Mesenchymal stem cell (in vitro differentiated cells and primary cell): ENCODE data around the gene PHACTR2.

Source experiments
- DNase-seq: peaks from one replicate; pipeline ENCODE4 v3.0.0-alpha.2; 2013
- H2AFZ ChIP-seq: one replicate; pipeline ENCODE4 v1.6.1; 2013; ENCODE audit warnings: low read depth, mild to moderate bottlenecking, control low read depth, inconsistent platforms, low read length, moderate library complexity
- H2AK5ac ChIP-seq: 2 replicates; pipeline ENCODE4 v1.6.1; 2013; ENCODE audit warnings: low read length, moderate library complexity, mild to moderate bottlenecking, inconsistent platforms; ENCODE audit not compliant: severe bottlenecking
- H2BK120ac ChIP-seq: one replicate; pipeline ENCODE4 v1.6.1; 2013; ENCODE audit warnings: low read depth, mild to moderate bottlenecking, inconsistent platforms, low read length, moderate library complexity
- H2BK12ac ChIP-seq, 2 experiments: one replicate each; pipeline ENCODE4 v1.6.1; 2013; ENCODE audit warnings: inconsistent platforms in 2 of 2, low read length in 2 of 2, mild to moderate bottlenecking in 2 of 2, moderate library complexity in 2 of 2, control low read depth in 1 of 2
- H2BK15ac ChIP-seq: one replicate; pipeline ENCODE4 v1.6.1; 2013; ENCODE audit warnings: mild to moderate bottlenecking, low read depth, inconsistent platforms; ENCODE audit not compliant: poor library complexity, severe bottlenecking
- H2BK5ac ChIP-seq: 2 replicates; pipeline ENCODE4 v1.6.1; 2013; ENCODE audit warnings: low read depth, mild to moderate bottlenecking, low read length, control low read depth, inconsistent platforms; ENCODE audit not compliant: poor library complexity, severe bottlenecking
- H3K14ac ChIP-seq, 2 experiments: one replicate each; pipeline ENCODE4 v1.6.1; 2013; ENCODE audit warnings: inconsistent platforms in 2 of 2, low read length in 2 of 2, control low read depth in 1 of 2, mild to moderate bottlenecking in 1 of 2, moderate library complexity in 1 of 2
- H3K18ac ChIP-seq, 2 experiments: one replicate each; pipeline ENCODE4 v1.6.1; 2013; ENCODE audit warnings: inconsistent platforms in 2 of 2, low read length in 2 of 2, control low read depth in 1 of 2, low read depth in 1 of 2, mild to moderate bottlenecking in 1 of 2
- H3K23ac ChIP-seq, 2 experiments: one replicate each; pipeline ENCODE4 v1.6.1; 2013; ENCODE audit warnings: inconsistent platforms in 2 of 2, low read length in 2 of 2, mild to moderate bottlenecking in 2 of 2, moderate library complexity in 2 of 2, control low read depth in 1 of 2
- H3K27ac ChIP-seq: 2 replicates; pipeline ENCODE4 v1.5.1; 2013; ENCODE audit warnings: mild to moderate bottlenecking, moderate library complexity, low read length, control low read depth, inconsistent platforms; ENCODE audit not compliant: poor library complexity, severe bottlenecking
- H3K27me3 ChIP-seq, 2 experiments: 2 replicates each; pipeline versions ENCODE4 v1.6.1 to v1.7.0; 2013; ENCODE audit warnings: low read length in 2 of 2, mild to moderate bottlenecking in 2 of 2, moderate library complexity in 2 of 2, control low read depth in 1 of 2, inconsistent platforms in 1 of 2; ENCODE audit not compliant: control insufficient read depth in 1 of 2, insufficient read depth in 1 of 2
- H3K36me3 ChIP-seq, 2 experiments: 2 replicates each; pipeline versions ENCODE4 v1.6.1 to v1.7.0; 2013; ENCODE audit warnings: low read length in 2 of 2, control low read depth in 1 of 2, inconsistent platforms in 1 of 2, low read depth in 1 of 2, mild to moderate bottlenecking in 1 of 2; ENCODE audit not compliant: insufficient read depth in 2 of 2, control insufficient read depth in 1 of 2
- H3K4ac ChIP-seq, 2 experiments: one replicate each; pipeline ENCODE4 v1.6.1; 2013; ENCODE audit warnings: inconsistent platforms in 2 of 2, low read length in 2 of 2, mild to moderate bottlenecking in 2 of 2, moderate library complexity in 2 of 2, control low read depth in 1 of 2, low read depth in 1 of 2
- H3K4me1 ChIP-seq: 2 replicates; pipeline ENCODE4 v1.6.1; 2013; ENCODE audit warnings: low read depth, low read length, control low read depth; ENCODE audit not compliant: control insufficient read depth, insufficient read depth
- H3K4me2 ChIP-seq: 2 replicates; pipeline ENCODE4 v1.6.1; 2013; ENCODE audit warnings: low read length, mild to moderate bottlenecking, inconsistent platforms; ENCODE audit not compliant: poor library complexity, severe bottlenecking
- H3K4me3 ChIP-seq, 2 experiments: 2 replicates each; pipeline versions ENCODE4 v1.5.1 to v1.7.0; 2013; ENCODE audit warnings: low read length in 2 of 2, mild to moderate bottlenecking in 2 of 2, control low read depth in 1 of 2, low read depth in 1 of 2; ENCODE audit not compliant: insufficient read depth in 1 of 2
- H3K79me1 ChIP-seq: replicated peaks from 2 replicates; pipeline ENCODE4 v1.6.1; 2013; ENCODE audit warnings: mild to moderate bottlenecking, control low read depth, low read length, inconsistent platforms; ENCODE audit not compliant: poor library complexity, severe bottlenecking
- H3K9ac ChIP-seq: 2 replicates; pipeline ENCODE4 v1.7.0; 2013; ENCODE audit warnings: mild to moderate bottlenecking, low read length, moderate library complexity
- H3K9me3 ChIP-seq: 2 replicates; pipeline ENCODE4 v1.7.0; 2013; ENCODE audit warnings: mild to moderate bottlenecking, low read length; ENCODE audit not compliant: control insufficient read depth
- H4K8ac ChIP-seq: one replicate; pipeline ENCODE4 v1.6.1; 2013; ENCODE audit warnings: inconsistent platforms, mild to moderate bottlenecking, low read length, moderate library complexity
- H4K91ac ChIP-seq: one replicate; pipeline ENCODE4 v1.6.1; 2013; ENCODE audit warnings: mild to moderate bottlenecking, low read length, inconsistent platforms
- WGBS: methylation state at CpG from one replicate; pipeline ENCODE4 v1.1.7; 2013; ENCODE audit warnings: mixed read lengths; 5-methylcytosine and 5-hydroxymethylcytosine counted together

Gene PHACTR2

GRCh38 chr6:143828572-143828971 is 150.8 kb downstream of the PHACTR2 start:
- DNase-seq, result no peak
- no peak overlapping the region for H2BK120ac ChIP-seq

GRCh38 chr6:143836150-143836549 is 158.4 kb downstream of the PHACTR2 start:
- 100% methylated on average over 1 of the region's 2 CpGs for WGBS

More at GRCh38 chr6:143828572-143828971, 150.8 kb downstream of the PHACTR2 start:
- Histone ChIP-seq H4K91ac (no peak overlapping the region), H3K36me3 (peaks cover 0 to 35% of the 10 kb centered on the region in 2 experiments), H3K4ac (no peak overlapping the region), H3K14ac (no peak overlapping the region), H3K18ac (no peak overlapping the region), H3K27me3 (no peaks in the 10 kb centered on the region), H3K9ac (no peak overlapping the region), H3K27ac (no peak overlapping the region), H3K4me2 (no peak overlapping the region), H2AK5ac (no peak overlapping the region), H3K4me1 (peaks cover 2% of the 10 kb centered on the region), H2BK15ac (no peak overlapping the region), H3K4me3 (no peak overlapping the region), H2BK12ac (no peak overlapping the region), H3K79me1 (no peaks in the 10 kb centered on the region), H3K23ac (no peak overlapping the region), H2AFZ (no peak overlapping the region), H4K8ac (no peak overlapping the region), H3K9me3 (no peaks in the 10 kb centered on the region), H2BK5ac (no peak overlapping the region)

GRCh38 chr6:143838395-143838794 is 160.6 kb downstream of the PHACTR2 start:
- Histone ChIP-seq H3K27me3 (no peaks in the 10 kb centered on the region), H4K8ac (no peak overlapping the region), H3K4ac (no peak overlapping the region), H3K9me3 (no peaks in the 10 kb centered on the region), H3K79me1 (no peaks in the 10 kb centered on the region), H3K9ac (no peak overlapping the region), H3K4me3 (no peak overlapping the region), H3K18ac (no peak overlapping the region), H2BK5ac (no peak overlapping the region), H3K27ac (no peak overlapping the region), H2BK12ac (no peak overlapping the region), H2AFZ (no peak overlapping the region), H3K4me1 (no peaks in the 10 kb centered on the region), H3K4me2 (no peak overlapping the region), H3K14ac (no peak overlapping the region), H3K36me3 (no peaks in the 10 kb centered on the region), H2AK5ac (no peak overlapping the region), H4K91ac (no peak overlapping the region), H2BK15ac (no peak overlapping the region), H2BK120ac (no peak overlapping the region), H3K23ac (no peak overlapping the region)
- WGBS, result 96% methylated on average over 4 of the region's 5 CpGs
- DNase-seq, result no peak

More at GRCh38 chr6:143836150-143836549, 158.4 kb downstream of the PHACTR2 start:
- H2AK5ac ChIP-seq, result no peak overlapping the region
- no peak overlapping the region for H3K4ac ChIP-seq
- no peak overlapping the region for H3K9ac ChIP-seq
- H3K14ac ChIP-seq, result no peak overlapping the region
- no peak overlapping the region for H3K27ac ChIP-seq
- H3K18ac ChIP-seq, result no peak overlapping the region
- no peak overlapping the region for H2AFZ ChIP-seq
- H2BK120ac ChIP-seq, result no peak overlapping the region
- H4K91ac ChIP-seq, result no peak overlapping the region
- H4K8ac ChIP-seq, result no peak overlapping the region
- H3K4me1 ChIP-seq, result no peaks in the 10 kb centered on the region
- peaks cover 0 to 2% of the 10 kb centered on the region in 2 experiments for H3K36me3 ChIP-seq
- no peaks in the 10 kb centered on the region for H3K9me3 ChIP-seq
- no peak overlapping the region for H2BK12ac ChIP-seq
- H3K4me3 ChIP-seq, result no peak overlapping the region
- no peaks in the 10 kb centered on the region for H3K79me1 ChIP-seq
- H3K4me2 ChIP-seq, result no peak overlapping the region
- DNase-seq, result no peak
- no peak overlapping the region for H2BK15ac ChIP-seq
- H3K23ac ChIP-seq, result no peak overlapping the region
- H2BK5ac ChIP-seq, result no peak overlapping the region
- no peaks in the 10 kb centered on the region for H3K27me3 ChIP-seq

- Histone ChIP-seq H3K4me2 (no peak overlapping the region), H3K27ac (no peak overlapping the region), H2AK5ac (no peak overlapping the region), H4K8ac (no peak overlapping the region), H4K91ac (no peak overlapping the region), H2BK5ac (no peak overlapping the region), H3K4ac (no peak overlapping the region), H2BK15ac (no peak overlapping the region), H3K9ac (no peak overlapping the region), H3K4me1 (no peaks in the 10 kb centered on the region), H2BK12ac (no peak overlapping the region), H2AFZ (no peak overlapping the region), H3K23ac (no peak overlapping the region), H3K18ac (no peak overlapping the region), H3K36me3 (no peaks in the 10 kb centered on the region), H3K9me3 (no peaks in the 10 kb centered on the region), H3K4me3 (no peak overlapping the region), H3K79me1 (no peaks in the 10 kb centered on the region), H2BK120ac (no peak overlapping the region), H3K27me3 (no peaks in the 10 kb centered on the region), H3K14ac (no peak overlapping the region)
- no peak for DNase-seq
- 96% methylated on average over 4 of the region's 4 CpGs for WGBS
These were observed 161.4 kb downstream of the PHACTR2 start for GRCh38 chr6:143839196-143839595.
